TTC549 (cell line): ENCODE data around the gene TMPRSS11A.

Experiments
- FAIRE-seq: peaks from 2 replicates; lab custom pipeline; 2012; peaks lifted over from hg19 to GRCh38; lab: Jason Lieb, UNC

Gene TMPRSS11A

GRCh38 chr4:67869580-67870190, 93.6 kb downstream of the TMPRSS11A start:
- no peak for FAIRE-seq

- no peak for FAIRE-seq
Observed at GRCh38 chr4:67861513-67861912, 101.8 kb downstream of the TMPRSS11A start.
